T-cell (primary cell): ENCODE results near the gene BUB1B. TPM values are rescaled to one million over a fixed set of nuclear protein-coding genes. Genes with fewer than 3 reads are reported as not detected.
"Not testable (repeated sequence)": the region's sequence is repeated elsewhere in the genome, so short reads cannot be mapped to it uniquely, and the experiment has no call there.

Experiments
- ATAC-seq, 4 experiments: fragments of 200-7000 bp in 3 of 4; fragments of 150-1000 bp in 1 of 4; cut with Tn5 transposase; replicated peaks in 1 of 4; 1 replicate in 3 of 4; 2 replicates in 1 of 4; pipeline ENCODE4 v1.10.0; 2021; ENCODE audit warnings: moderate library complexity in 3 of 4, mild to moderate bottlenecking in 2 of 4, moderate number of reproducible peaks in 1 of 4
- CTCF ChIA-PET, 2 donors: fragments of 300-600 bp; sonication (Branson Sonifier 250); formaldehyde crosslinking; loops; one replicate each; lab custom pipeline; 2022; ENCODE audit warnings: antibody characterized with exemption in 2 of 2; lab: Charles Lee
- POLR2A ChIA-PET, 2 donors: fragments of 300-600 bp; sonication (Branson Sonifier 250); formaldehyde crosslinking; loops; one replicate each; lab custom pipeline; 2022; ENCODE audit warnings: antibody characterized with exemption in 2 of 2; lab: Charles Lee
- DNase-seq, 35 experiments: peaks; one replicate each; pipeline versions ENCODE4 v3.0.0 to v3.0.0-alpha.2; 2013 to 2023
- H3K27ac ChIP-seq: one replicate; pipeline ENCODE4 v1.5.1; 2013; ENCODE audit warnings: low read length
- H3K27me3 ChIP-seq, 2 experiments: replicated peaks in 1 of 2; 1 replicate in 1 of 2; 2 replicates in 1 of 2; pipeline versions ENCODE4 v1.6.1 to v1.7.0; 2013; ENCODE audit warnings: low read length in 1 of 2, mixed read lengths in 1 of 2; ENCODE audit not compliant: control insufficient read depth in 2 of 2, insufficient read depth in 2 of 2; ENCODE audit errors: extremely low read depth in 1 of 2
- H3K36me3 ChIP-seq, 2 donors: 1 replicate in 1 of 2; 2 replicates in 1 of 2; pipeline versions ENCODE4 v1.6.1 to v1.7.0; 2013; ENCODE audit warnings: low read length in 1 of 2; ENCODE audit not compliant: control insufficient read depth in 2 of 2, insufficient read depth in 1 of 2; ENCODE audit errors: extremely low read depth in 1 of 2
- H3K4me1 ChIP-seq, 2 experiments: 1 replicate in 1 of 2; 2 replicates in 1 of 2; pipeline versions ENCODE4 v1.6.1 to v1.7.0; 2013; ENCODE audit warnings: low read length in 2 of 2, mixed read lengths in 1 of 2; ENCODE audit not compliant: insufficient read depth in 2 of 2, control insufficient read depth in 1 of 2; ENCODE audit errors: extremely low read depth in 1 of 2
- H3K4me3 ChIP-seq, 2 donors: 1 replicate in 1 of 2; 2 replicates in 1 of 2; pipeline versions ENCODE4 v1.5.1 to v1.7.0; 2013; ENCODE audit warnings: mild to moderate bottlenecking in 2 of 2, low read length in 1 of 2, moderate library complexity in 1 of 2; ENCODE audit not compliant: control insufficient read depth in 1 of 2; ENCODE audit errors: extremely low read depth in 1 of 2
- H3K9me3 ChIP-seq: 2 replicates; pipeline ENCODE4 v1.7.0; 2013
- H3K27ac Mint-ChIP-seq, 2 donors: one replicate each; pipeline ENCODE4 v1.8.0; 2020 to 2021; ENCODE audit warnings: mild to moderate bottlenecking in 2 of 2, mixed read lengths in 2 of 2
- H3K27me3 Mint-ChIP-seq, 2 donors: one replicate each; pipeline ENCODE4 v1.8.0; 2021 to 2022; ENCODE audit warnings: mixed read lengths in 2 of 2
- H3K36me3 Mint-ChIP-seq: one replicate; pipeline ENCODE4 v1.8.0; 2021; ENCODE audit warnings: mixed read lengths
- H3K4me1 Mint-ChIP-seq, 3 donors: one replicate each; pipeline ENCODE4 v1.8.0; 2020 to 2022; ENCODE audit warnings: mixed read lengths in 3 of 3, mild to moderate bottlenecking in 1 of 3
- H3K4me3 Mint-ChIP-seq, 3 donors: one replicate each; pipeline ENCODE4 v1.8.0; 2020 to 2022; ENCODE audit warnings: mild to moderate bottlenecking in 3 of 3, mixed read lengths in 3 of 3, moderate library complexity in 3 of 3
- H3K9me3 Mint-ChIP-seq, 3 donors: one replicate each; pipeline ENCODE4 v1.8.0; 2020 to 2022; ENCODE audit warnings: mixed read lengths in 3 of 3
- WGBS: methylation state at CpG from one replicate; pipeline ENCODE4 v1.1.5; 2013; ENCODE audit warnings: missing lambda C conversion rate; ENCODE audit not compliant: insufficient coverage; 5-methylcytosine and 5-hydroxymethylcytosine counted together
- total RNA-seq, 35 experiments: library from RNA in 6 of 35; stranded (reverse) in 6 of 35; fragments of 120-200 nt in 1 of 35; gene quantifications; one replicate each; pipeline versions ENCODE4 v1.2.1 to v1.2.4 and lab custom pipeline; 2013 to 2026

The BUB1B gene, protein sequence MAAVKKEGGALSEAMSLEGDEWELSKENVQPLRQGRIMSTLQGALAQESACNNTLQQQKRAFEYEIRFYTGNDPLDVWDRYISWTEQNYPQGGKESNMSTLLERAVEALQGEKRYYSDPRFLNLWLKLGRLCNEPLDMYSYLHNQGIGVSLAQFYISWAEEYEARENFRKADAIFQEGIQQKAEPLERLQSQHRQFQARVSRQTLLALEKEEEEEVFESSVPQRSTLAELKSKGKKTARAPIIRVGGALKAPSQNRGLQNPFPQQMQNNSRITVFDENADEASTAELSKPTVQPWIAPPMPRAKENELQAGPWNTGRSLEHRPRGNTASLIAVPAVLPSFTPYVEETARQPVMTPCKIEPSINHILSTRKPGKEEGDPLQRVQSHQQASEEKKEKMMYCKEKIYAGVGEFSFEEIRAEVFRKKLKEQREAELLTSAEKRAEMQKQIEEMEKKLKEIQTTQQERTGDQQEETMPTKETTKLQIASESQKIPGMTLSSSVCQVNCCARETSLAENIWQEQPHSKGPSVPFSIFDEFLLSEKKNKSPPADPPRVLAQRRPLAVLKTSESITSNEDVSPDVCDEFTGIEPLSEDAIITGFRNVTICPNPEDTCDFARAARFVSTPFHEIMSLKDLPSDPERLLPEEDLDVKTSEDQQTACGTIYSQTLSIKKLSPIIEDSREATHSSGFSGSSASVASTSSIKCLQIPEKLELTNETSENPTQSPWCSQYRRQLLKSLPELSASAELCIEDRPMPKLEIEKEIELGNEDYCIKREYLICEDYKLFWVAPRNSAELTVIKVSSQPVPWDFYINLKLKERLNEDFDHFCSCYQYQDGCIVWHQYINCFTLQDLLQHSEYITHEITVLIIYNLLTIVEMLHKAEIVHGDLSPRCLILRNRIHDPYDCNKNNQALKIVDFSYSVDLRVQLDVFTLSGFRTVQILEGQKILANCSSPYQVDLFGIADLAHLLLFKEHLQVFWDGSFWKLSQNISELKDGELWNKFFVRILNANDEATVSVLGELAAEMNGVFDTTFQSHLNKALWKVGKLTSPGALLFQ
- total RNA-seq: 1 to 10 TPM in 4 of 5 donors, under 1 TPM in 1; 0.79 to 2.2 (median 1.9) TPM
- 1.7 TPM for total RNA-seq (2013)
- 0.19 to 25.4 (median 0.99) reads per million in 29 experiments for total RNA-seq (lab: John Stamatoyannopoulos, UW)

DNA sequence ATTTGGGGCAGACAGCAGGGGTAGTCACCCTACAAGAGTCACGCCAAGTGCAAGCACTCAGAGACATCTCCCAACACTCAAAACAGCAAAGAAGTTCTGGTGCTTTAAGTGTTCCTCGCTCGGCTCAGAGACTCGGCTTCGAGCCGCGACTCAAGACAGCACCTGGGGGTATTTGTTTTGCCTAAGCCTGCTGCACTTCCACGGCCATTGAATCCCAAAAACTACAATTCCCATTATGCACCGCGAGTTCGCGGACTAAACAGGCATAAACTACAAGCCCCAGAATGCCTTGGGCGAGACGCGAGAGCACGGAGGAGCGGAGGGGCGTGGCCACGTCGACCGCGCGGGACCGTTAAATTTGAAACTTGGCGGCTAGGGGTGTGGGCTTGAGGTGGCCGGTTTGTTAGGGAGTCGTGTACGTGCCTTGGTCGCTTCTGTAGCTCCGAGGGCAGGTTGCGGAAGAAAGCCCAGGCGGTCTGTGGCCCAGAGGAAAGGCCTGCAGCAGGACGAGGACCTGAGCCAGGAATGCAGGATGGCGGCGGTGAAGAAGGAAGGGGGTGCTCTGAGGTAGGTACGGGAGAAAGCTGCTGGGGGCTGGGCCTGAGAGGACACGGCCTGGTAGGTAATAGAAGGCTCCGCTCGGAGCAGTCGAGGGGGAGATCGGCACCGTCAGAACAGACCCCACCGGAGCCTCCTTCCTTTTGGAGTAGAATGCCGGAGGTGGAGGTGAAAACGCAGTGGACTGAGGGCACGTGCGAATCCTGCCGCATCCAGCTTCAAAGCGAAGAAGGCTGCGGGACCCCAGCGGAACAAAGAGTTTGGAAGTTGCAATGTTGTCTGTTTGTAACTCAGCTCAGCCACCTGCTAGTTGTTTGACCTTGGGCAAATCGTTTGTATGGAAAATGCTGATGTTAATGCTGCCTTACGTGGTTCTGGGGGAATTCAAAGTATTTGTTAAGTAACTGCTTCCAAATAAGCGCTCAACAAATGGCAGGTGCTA, at the start of gene BUB1B:
BUB1B (plus strand) TSS at position 381 of the 1,000 bp plus-strand sequence; CDS start at position 533, 152 bp downstream.
- Mint-ChIP-seq H3K9me3 (no peaks in the 10 kb centered on the region), H3K27me3 (no peaks in the 10 kb centered on the region), H3K27ac (no peak within 1 kb of the TSS), H3K4me3 (no peak within 1 kb of the TSS), H3K4me1 (no peaks in the 10 kb centered on the region), H3K36me3 (no peaks in the 10 kb centered on the region)
- H3K4me3 ChIP-seq: peak within 1 kb of the TSS; percentile 59 to 90
- no peak within 1 kb of the TSS for H3K27ac ChIP-seq
- H3K9me3 ChIP-seq: no peaks in the 10 kb centered on the region
- ATAC-seq (peak; percentile 98), DNase-seq (peak; percentile 80 to 97 (median 90))
- peaks cover 0 to 12% of the 10 kb centered on the region in 2 experiments for H3K4me1 ChIP-seq
- no peaks in the 10 kb centered on the region for H3K36me3 ChIP-seq
- POLR2A ChIA-PET: interaction anchor here (0.6 to 0.9 kb wide), 3 partner anchors 17 to 590 kb away, joined by 3 read pairs; no protein-coding TSS in a partner anchor
- 3% methylated on average over 47 of the region's 54 CpGs for WGBS
- H3K27me3 ChIP-seq: no peaks in the 10 kb centered on the region
- CTCF ChIA-PET: interaction anchor here (0.5 to 1.5 kb wide), 7 partner anchors 8 to 429 kb away, joined by 3 to 6 read pairs (median 4); partner anchors contain the start of gene SRP14 (in 1 of the 2)

DNA sequence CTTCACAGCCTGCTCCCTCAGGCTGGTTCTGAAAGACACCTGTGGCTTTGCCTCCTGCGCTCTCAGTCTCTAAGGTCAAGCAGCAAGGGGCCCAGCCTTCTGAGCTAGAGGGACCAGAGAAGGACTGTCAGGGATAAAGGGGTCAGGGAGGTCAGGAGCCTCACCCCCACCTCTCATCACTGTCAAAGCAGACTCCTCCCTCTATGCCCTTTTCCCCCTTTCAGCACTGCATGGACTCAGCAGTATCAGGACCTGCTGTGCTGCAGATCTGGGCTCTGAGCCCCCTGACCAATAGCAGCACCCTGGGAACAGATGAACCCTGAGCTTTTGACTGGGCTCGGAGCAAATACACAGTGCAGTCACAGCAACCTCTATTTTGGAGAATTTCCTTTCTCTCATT, 49.0 kb upstream of the BUB1B start:
- DNase-seq (no peak), ATAC-seq (no peak)
- no CpG with 5 or more reads among the region's 2 CpGs for WGBS
- peaks cover 11 to 30% of the 10 kb centered on the region in 2 experiments for H3K4me1 ChIP-seq
- H3K9me3 ChIP-seq: no peaks in the 10 kb centered on the region
- Mint-ChIP-seq H3K9me3 (no peaks in the 10 kb centered on the region), H3K36me3 (no peaks in the 10 kb centered on the region), H3K27ac (no peak overlapping the region), H3K4me3 (no peak overlapping the region), H3K4me1 (peaks cover 29 to 31% (median 29%) of the 10 kb centered on the region in 3 donors), H3K27me3 (peaks cover 9 to 12% of the 10 kb centered on the region in 2 donors)
- ChIA-PET POLR2A (no interaction called here), CTCF (interaction anchor here (1.1 to 1.6 kb wide), 3 partner anchors 8 to 72 kb away, joined by 3 to 4 read pairs (median 3); no protein-coding TSS in a partner anchor)
- H3K36me3 ChIP-seq: no peaks in the 10 kb centered on the region
- no peak overlapping the region for H3K27ac ChIP-seq
- no peak overlapping the region for H3K4me3 ChIP-seq
- peaks cover 0 to 19% of the 10 kb centered on the region in 2 experiments for H3K27me3 ChIP-seq

DNA sequence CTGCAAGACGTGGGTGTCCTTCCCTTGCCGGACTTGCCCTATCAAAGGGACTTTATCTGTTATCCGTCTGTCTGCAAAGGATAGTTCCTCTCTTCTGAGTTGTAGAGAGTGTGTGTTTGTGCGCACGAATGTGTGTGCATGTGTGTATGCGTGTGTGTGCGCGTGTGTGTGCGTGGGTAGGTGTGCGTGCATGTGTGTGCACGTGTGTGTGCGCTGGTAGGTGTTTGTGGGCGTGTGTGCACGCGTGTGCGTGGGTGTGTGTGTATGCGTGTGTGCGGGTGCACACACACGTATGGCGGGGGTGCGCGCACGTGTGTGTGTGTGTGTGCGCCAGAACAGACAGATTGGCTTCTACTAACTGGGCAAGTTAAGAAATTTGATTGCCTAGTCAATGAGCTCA, 48.1 kb upstream of the BUB1B start:
- no peak overlapping the region for H3K27ac Mint-ChIP-seq
- POLR2A ChIA-PET: no interaction called here

DNA sequence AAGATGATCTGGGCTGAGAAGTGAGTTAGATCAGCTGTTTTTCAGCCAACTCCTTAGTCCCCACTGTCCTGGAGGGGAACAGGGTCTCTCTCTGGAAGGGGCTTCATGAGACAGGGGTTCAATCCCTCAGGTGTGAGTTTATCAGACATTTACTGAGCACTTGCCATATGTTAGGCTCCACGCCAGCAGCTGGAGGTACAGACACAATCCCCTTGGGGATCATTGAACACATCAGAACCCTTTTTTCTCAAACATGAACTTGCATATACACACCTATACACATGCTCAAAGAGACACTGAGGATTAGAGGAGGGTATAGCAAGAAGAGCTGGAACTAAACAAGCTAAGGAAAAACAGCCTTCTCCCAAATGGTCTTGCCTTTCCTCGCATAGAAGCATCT, 46.7 kb upstream of the BUB1B start:
- no CpG with 5 or more reads among the region's 2 CpGs for whole genome bisulfite sequencing
- H3K9me3 ChIP-seq: no peaks in the 10 kb centered on the region
- peaks cover 16 to 19% (median 17%) of the 10 kb centered on the region in 3 donors for H3K4me1 Mint-ChIP-seq
- H3K4me1 ChIP-seq: peaks cover 4 to 11% of the 10 kb centered on the region in 2 experiments
- H3K27me3 ChIP-seq: peaks cover 0 to 19% of the 10 kb centered on the region in 2 experiments
- no peak overlapping the region for H3K4me3 Mint-ChIP-seq
- POLR2A ChIA-PET: interaction anchor here in 1 of 2 donors (0.7 kb wide), 1 partner anchor 15 kb away, joined by 3 read pairs; no protein-coding TSS in a partner anchor
- ATAC-seq (no peak), DNase-seq (no peak)
- H3K36me3 Mint-ChIP-seq: no peaks in the 10 kb centered on the region
- H3K27me3 Mint-ChIP-seq: peaks cover 9 to 12% of the 10 kb centered on the region in 2 donors
- H3K27ac ChIP-seq: no peak overlapping the region
- H3K9me3 Mint-ChIP-seq: no peaks in the 10 kb centered on the region
- no peak overlapping the region for H3K27ac Mint-ChIP-seq
- no peak overlapping the region for H3K4me3 ChIP-seq
- no peaks in the 10 kb centered on the region for H3K36me3 ChIP-seq
- CTCF ChIA-PET: interaction anchor here (0.6 to 2.6 kb wide), 3 partner anchors 9 to 1123 kb away, joined by 3 to 11 read pairs (median 4); no protein-coding TSS in a partner anchor

More for the DNA sequence above, 48.1 kb upstream of the BUB1B start:
- no peak overlapping the region for H3K4me3 Mint-ChIP-seq
- CTCF ChIA-PET: interaction anchor here (0.6 to 1.6 kb wide), 4 partner anchors 9 to 210 kb away, joined by 3 to 5 read pairs (median 4); no protein-coding TSS in a partner anchor
- Histone ChIP-seq H3K4me3 (no peak overlapping the region), H3K27me3 (peaks cover 0 to 19% of the 10 kb centered on the region in 2 experiments), H3K27ac (no peak overlapping the region), H3K4me1 (peaks cover 8 to 21% of the 10 kb centered on the region in 2 experiments), H3K36me3 (no peaks in the 10 kb centered on the region), H3K9me3 (no peaks in the 10 kb centered on the region)
- H3K4me1 Mint-ChIP-seq: peaks cover 22 to 25% (median 25%) of the 10 kb centered on the region in 3 donors
- ATAC-seq (no peak), DNase-seq (no peak)
- 92% methylated on average over 14 of the region's 24 CpGs for WGBS
- peaks cover 9 to 12% of the 10 kb centered on the region in 2 donors for H3K27me3 Mint-ChIP-seq
- H3K36me3 Mint-ChIP-seq: no peaks in the 10 kb centered on the region
- no peaks in the 10 kb centered on the region for H3K9me3 Mint-ChIP-seq

DNA sequence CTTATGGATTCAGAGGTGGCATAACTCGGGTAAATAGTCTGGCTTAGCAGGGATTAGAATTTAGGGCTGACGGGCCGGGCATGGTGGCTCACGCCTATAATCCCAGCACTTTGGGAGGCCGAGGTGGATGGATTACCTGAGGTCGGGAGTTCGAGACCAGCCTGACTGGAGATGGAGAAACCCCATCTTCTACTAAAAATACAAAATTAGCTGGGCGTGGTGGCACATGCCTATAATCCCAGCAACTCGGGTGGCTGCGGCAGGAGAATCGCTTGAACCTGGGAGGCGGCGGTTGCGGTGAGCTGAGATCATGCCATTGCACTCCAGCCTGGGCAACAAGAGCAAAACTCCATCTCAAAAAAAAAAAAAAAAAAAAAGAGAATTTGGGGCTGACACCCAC, 45.8 kb upstream of the BUB1B start:
- H3K4me3 Mint-ChIP-seq, H3K36me3 ChIP-seq, POLR2A ChIA-PET, H3K9me3 Mint-ChIP-seq, H3K9me3 ChIP-seq, H3K4me3 ChIP-seq, H3K27ac Mint-ChIP-seq, ATAC-seq, H3K27ac ChIP-seq, DNase-seq, H3K36me3 Mint-ChIP-seq, H3K4me1 ChIP-seq: not testable (repeated sequence)
- H3K27me3 ChIP-seq: peaks cover 0 to 19% of the 10 kb centered on the region in 2 experiments
- peaks cover 9 to 12% of the 10 kb centered on the region in 2 donors for H3K27me3 Mint-ChIP-seq
- CTCF ChIA-PET: interaction anchor here in 1 of 2 donors (1.2 to 2.6 kb wide), 2 partner anchors 10 to 12 kb away, joined by 3 to 11 read pairs; no protein-coding TSS in a partner anchor
- WGBS: 96% methylated on average over 5 of the region's 14 CpGs
- H3K4me1 Mint-ChIP-seq: peaks cover 12 to 14% (median 13%) of the 10 kb centered on the region in 3 donors
